GM19099 (cell line): ENCODE measurements around the gene HPSE2.

Experiments
- POLR2A ChIP-seq: IDR thresholded peaks from 3 replicates; pipeline ENCODE4 v1.6.1; 2011; ENCODE audit warnings: low read depth; ENCODE audit not compliant: insufficient read length; ENCODE audit errors: extremely low read depth

The HPSE2 gene

GRCh38 chr10:99235658-99236626 lies at the start of gene HPSE2:
Gene HPSE2 (minus strand): TSS chr10:99235852.
- TF ChIP-seq POLR2A, result no peak

DNA sequence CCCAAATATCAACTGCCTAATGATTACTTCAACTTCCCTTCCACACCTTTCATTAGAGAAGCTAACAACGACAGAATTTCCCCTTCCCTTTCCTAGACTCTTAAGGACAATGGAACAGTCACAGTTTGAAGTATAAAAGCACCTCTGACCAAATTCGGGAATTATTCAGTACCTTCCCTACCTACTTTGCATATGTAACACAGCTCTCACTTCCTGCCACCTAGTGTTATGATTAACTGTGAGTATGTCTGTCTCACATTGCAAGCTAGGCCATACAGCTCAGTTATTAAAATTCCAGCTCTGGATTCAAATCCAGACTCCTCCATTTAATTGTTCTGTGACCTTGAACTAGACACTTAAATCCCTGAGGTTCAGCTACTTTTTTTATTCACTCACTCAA lies 44.8 kb upstream of the HPSE2 start:
- no peak for TF ChIP-seq POLR2A

GRCh38 chr10:99279626-99280111 lies 44.0 kb upstream of the HPSE2 start:
- no peak for TF ChIP-seq POLR2A

DNA sequence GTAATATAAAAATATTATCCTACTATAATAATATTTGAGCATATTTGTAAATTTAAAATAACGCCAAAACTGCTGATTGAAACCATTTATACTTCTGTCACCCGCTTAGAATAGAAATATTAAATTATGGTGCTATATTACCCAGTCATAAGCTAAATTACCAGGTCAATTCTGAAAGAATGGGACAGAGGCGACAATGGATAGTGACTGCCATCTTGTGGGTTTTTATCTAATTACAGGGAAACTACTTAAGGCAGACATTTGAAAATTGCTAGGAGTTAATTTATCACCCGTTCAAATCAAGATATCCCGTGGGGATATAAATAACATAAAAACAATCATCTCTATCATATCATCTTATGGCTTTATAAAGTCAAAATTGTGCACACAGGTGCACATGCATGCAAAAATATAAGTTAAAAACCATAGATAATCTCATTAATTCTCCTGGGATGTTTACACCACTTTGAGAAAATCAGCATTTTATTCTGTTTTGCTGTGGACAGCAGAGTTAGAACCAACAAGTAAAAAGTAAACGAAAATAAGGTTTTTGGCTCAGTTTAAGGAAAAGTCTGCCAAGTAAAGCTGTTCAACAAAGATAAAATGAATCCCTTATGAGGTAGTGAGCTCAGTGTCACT lies 41.3 kb upstream of the HPSE2 start:
- TF ChIP-seq POLR2A, result no peak

GRCh38 chr10:99266383-99266782 lies 30.7 kb upstream of the HPSE2 start:
- TF ChIP-seq POLR2A, result no peak

GRCh38 chr10:99248824-99249223 lies 13.2 kb upstream of the HPSE2 start:
- TF ChIP-seq POLR2A, result no peak

GRCh38 chr10:99236627-99237309 lies 1.1 kb upstream of the HPSE2 start:
- TF ChIP-seq POLR2A, result no peak

GRCh38 chr10:99234791-99235657 lies 628 bp downstream of the HPSE2 start:
- TF ChIP-seq POLR2A, result no peak

DNA sequence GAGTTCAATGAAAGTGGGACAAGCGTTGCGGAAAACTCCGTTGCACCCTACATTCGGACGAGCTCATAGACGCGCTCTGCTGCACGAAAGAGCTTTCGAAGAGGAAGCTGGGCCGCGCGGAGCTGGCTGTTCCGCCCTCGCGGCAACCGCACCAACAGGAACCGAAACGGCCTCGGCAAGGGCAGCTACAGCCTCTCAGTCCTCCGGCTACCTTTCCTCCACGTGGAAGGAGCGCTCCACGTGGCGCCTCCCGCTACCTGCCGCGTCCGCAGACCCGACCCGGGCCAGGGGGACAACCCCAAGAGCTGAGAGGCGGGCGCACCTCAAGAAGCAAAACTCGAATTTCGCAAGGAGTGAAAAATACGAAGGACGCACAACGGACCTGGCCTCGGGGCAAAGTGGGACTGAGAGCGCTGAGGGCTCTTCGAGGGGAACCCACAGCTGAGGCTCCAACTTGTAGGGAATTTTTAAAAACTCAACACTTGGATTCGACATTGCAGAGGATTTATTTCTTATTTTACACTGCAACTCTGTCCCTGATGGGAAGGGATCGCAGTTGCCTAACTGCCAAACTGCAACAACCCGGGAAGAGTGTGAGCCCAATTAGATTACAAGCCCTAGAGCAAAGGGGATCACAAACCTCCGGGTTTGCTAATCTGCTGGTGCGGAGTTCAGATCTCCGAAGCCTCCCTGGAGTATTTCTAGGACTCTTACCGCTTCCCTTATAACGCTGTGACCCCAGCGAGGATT lies 1.4 kb downstream of the HPSE2 start:
- TF ChIP-seq POLR2A, result no peak

DNA sequence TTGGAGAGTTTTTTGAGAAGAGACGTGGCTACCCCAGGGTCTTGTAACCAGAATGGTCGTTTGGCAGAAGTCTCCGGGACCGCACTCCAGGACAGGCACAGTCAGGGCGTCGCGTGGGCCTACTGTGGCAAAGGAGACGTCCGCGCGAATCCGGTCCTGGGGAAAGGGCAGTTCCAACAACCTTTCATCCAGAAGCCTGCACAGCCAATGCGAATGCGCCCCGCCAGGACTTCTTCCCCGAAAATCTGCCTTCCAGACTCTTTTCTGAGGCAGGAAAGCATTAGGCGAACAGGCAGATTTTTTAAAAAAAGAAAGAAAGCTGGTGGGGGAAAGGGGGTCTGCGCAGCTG lies 2.0 kb downstream of the HPSE2 start:
- no peak for TF ChIP-seq POLR2A

DNA sequence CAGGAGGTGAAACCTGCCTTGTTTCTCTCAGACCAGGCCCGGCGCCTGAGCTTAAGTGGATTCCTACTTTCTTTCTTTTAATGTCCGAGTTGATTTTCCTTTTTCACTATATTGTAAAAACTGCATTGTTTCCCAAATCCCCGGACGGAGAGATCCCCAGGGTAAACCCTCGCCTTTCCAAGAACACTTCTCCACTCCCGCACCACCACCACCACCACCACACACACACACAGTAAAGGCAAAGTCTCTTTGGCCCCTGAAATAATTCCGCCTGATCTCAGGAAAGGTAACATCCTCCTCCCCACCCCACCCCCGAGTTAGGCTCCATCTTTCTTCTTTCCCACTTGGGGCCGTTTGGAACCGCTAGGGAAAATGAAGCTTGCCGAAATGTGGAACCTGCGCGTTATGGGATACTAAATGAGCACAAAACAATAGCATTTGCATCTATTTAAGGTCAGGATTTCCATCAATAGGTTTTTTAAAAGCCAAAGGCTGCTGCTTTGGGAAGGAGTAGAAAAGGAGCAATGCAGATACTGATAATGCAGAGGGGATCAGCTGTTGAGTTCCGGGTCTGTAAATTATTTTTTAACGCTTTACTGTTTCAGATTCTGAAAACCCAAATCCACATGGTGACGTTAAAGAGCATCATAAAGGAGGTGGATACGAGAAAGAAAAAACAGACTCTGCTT lies 2.5 kb downstream of the HPSE2 start:
- TF ChIP-seq POLR2A, result no peak

- TF ChIP-seq POLR2A, result no peak
Measured at GRCh38 chr10:99232360-99232999, 3.2 kb downstream of the HPSE2 start.

DNA sequence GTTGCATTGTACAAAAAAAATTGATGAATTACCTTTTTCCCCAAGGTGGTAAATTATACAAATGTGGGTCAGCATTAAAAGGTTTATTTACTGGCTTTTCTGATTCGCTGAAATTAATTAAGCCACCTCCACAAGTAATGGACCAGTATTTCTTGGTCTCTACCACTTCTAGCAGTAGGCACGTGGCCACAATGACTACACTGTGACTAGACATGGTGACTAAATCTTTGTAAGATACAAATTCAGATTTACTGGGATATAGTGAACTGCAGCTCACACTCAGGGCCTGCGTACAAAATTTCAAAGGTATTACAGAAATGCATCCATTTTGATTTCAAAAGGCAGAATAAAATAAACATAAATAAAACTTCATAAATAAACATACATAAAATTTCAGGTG lies 10.9 kb downstream of the HPSE2 start:
- no peak for TF ChIP-seq POLR2A
